AG10803 (cell line): ENCODE data around the gene SERPINB11.

ENCODE experiments used
- DNase-seq: peaks from one replicate; pipeline ENCODE4 v3.0.0; 2010; ENCODE audit warnings: low read depth
- H3K4me3 ChIP-seq: 2 replicates; pipeline ENCODE4 v1.5.1; 2011; ENCODE audit warnings: mild to moderate bottlenecking, low read length, control low read depth
- TF ChIP-seq, protein P1 (sequence below): conservative IDR thresholded peaks from 2 replicates; pipeline ENCODE4 v1.5.1; 2011; ENCODE audit warnings: mild to moderate bottlenecking, low read length, control low read depth, inconsistent platforms

Gene SERPINB11

DNA sequence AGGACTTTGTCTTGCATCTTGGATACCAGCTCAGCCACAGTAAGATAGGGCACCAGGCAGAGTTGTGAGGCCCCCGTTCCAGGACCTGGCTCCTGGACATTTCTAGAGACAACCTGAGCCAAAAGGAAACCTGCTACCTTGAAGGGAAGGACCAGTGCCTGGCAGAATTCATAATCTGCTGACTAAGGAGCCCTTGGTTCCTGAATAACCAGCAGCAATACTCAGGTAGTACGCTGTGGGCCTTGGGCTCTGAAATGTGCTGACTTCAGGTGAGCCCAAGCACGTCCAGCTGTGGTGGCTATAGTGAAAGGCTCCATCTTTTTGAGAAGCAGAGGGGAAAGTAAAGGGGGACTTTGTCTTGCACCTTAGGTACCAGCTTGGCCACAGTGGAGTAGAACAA, 28.5 kb downstream of the SERPINB11 start:
- DNase-seq, result no peak
- TF ChIP-seq, protein P1, sequence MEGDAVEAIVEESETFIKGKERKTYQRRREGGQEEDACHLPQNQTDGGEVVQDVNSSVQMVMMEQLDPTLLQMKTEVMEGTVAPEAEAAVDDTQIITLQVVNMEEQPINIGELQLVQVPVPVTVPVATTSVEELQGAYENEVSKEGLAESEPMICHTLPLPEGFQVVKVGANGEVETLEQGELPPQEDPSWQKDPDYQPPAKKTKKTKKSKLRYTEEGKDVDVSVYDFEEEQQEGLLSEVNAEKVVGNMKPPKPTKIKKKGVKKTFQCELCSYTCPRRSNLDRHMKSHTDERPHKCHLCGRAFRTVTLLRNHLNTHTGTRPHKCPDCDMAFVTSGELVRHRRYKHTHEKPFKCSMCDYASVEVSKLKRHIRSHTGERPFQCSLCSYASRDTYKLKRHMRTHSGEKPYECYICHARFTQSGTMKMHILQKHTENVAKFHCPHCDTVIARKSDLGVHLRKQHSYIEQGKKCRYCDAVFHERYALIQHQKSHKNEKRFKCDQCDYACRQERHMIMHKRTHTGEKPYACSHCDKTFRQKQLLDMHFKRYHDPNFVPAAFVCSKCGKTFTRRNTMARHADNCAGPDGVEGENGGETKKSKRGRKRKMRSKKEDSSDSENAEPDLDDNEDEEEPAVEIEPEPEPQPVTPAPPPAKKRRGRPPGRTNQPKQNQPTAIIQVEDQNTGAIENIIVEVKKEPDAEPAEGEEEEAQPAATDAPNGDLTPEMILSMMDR, result no peak
- H3K4me3 ChIP-seq, result no peak overlapping the region

DNA sequence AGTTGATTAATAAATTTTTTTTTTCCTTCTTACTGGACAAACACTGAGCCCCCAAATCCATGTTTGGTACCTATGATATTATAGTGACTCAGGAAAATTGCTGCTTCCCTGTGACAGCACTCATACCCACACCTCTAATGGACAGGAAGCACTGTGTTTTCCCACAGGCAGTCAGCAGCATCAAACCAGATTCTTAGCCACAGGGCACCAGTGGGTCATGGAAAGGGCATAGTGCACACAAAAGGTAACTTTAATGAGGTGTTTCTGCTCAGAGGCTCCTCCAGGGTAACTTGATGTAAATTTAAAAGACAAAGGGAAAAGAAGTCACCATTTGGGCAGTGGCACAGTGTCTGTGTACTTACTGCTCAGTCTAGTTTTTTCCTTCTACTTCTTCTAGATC, 34.1 kb downstream of the SERPINB11 start:
- DNase-seq, result no peak
- H3K4me3 ChIP-seq, result no peak overlapping the region
- TF ChIP-seq, protein P1, result no peak

DNA sequence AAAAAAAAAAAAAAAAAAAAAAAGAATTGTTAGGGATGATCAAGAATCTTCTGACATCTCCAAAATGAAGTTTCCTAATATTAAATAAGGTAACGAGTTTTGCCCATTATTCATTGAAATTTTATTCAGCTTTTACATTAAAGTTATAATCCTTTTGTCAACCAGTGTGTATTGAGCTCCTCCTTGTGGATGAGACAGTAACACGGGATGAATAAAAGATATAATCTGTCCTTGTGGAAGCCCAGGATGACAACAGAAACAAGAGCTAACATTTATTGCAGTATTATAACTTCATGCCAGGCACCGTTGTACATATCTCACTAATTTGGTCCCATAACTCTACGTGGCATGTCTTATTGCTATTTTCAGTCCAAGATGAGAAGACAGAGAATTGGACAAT, 39.0 kb downstream of the SERPINB11 start:
- no peak overlapping the region for H3K4me3 ChIP-seq
- DNase-seq, result peak; percentile 61
- TF ChIP-seq, protein P1, result peak; percentile 76

DNA sequence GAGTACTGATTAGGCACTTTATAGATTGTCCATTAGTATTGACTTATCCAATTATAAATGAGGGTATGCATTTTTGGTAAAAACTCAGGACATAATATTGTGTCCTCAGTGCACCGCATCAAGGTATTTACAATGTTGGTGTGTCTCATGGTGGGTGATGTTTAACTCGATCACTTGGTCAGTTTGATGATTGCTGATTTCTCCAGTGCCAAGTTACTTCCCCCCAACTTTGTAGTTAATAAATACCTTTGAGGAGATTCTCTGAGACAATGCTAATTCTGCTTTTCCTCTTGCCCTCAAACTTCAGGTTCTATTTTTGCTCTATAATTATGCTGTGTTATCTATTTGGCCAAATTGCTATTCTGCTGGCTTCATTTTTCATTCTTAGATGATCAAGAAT, 44.2 kb downstream of the SERPINB11 start:
- no peak overlapping the region for H3K4me3 ChIP-seq
- TF ChIP-seq, protein P1, result no peak
- DNase-seq, result no peak

DNA sequence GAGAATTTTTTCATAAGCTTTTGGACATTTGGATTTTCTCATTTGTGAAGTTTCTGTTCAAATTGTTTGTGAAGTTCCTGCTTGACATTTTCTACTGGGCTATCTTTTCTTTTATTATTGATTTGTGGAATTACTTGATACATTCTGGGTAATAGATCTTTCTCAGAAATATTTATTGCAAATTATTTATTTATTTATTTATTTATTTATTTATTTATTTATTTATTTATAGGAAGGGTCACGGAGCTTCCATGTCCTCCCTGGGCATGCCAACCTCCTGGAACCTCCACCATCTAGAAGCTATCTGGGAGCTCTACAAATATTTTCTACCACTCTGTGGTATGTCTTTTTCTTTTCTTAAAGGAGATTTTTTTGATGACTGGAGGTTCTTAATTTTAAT, 46.7 kb downstream of the SERPINB11 start:
- H3K4me3 ChIP-seq, result no peak overlapping the region
- TF ChIP-seq, protein P1, result no peak
- no peak for DNase-seq

DNA sequence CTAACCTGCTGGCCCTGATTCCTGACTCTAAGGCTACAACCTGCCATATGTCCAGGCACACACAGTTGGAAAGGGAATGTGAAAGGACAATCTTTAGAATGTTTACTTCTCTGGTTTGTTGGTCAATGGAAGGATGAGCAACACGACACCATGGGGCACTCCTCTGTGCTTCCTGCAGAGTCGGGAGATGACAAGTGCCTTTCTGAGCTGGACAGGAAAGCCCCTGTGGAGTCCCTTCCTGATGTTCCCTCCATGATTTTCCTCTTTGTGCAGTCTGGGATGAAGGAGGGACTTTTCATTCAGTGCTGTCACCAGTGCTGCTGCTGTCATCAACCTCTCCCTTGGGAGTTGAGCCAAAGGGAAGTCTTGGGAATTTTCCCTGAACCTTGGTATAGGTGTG, 49.9 kb downstream of the SERPINB11 start:
- H3K4me3 ChIP-seq, result no peak overlapping the region
- DNase-seq, result no peak
- TF ChIP-seq, protein P1, result no peak

DNA sequence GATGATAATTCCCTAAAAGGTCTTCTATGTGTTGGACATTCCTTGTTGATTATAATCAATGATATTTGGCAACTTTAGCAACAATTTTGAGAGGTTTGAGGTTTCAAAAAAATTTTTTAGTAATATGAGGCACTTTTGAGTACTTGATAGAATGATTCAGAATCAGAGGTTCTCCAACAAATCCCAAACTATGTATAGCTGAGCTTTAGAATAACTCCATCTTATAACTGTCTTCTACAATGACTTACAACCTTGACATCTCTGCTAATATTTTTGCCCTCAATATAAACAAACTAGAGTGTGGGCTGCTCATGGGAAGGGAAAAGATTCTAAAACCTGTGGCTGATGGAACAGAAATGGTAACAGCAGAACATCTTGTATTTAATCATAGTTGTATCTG, 50.9 kb downstream of the SERPINB11 start:
- peak; percentile 30 for DNase-seq
- no peak overlapping the region for H3K4me3 ChIP-seq
- TF ChIP-seq, protein P1, result no peak
